ENCODE results near the gene RNF151. TPM values are rescaled to one million over a fixed set of nuclear protein-coding genes. Genes with fewer than 3 reads are reported as not detected.

The RNF151 gene
- total and polyA plus RNA-seq, 2 of the 13 experiments (the other 11 are each of a cell fraction or from before 2014, with no cell fraction given) = not detected

GRCh38 chr16:2003827-2004641 lies 37.4 kb downstream of the RNF151 start (continued):
- TF ChIP-seq SKIL (CRISPR knock-in tag; IDR thresholded peaks at IDR 0.05; ENCODE audit: borderline replicate concordance) (no peak), ZNF720 (CRISPR knock-in tag; IDR thresholded peaks at IDR 0.05) (no peak), TFE3 (CRISPR knock-in tag; IDR thresholded peaks at IDR 0.05) (peak; percentile 71), ARHGAP35 (CRISPR knock-in tag; IDR thresholded peaks at IDR 0.05; ENCODE audit: borderline replicate concordance) (no peak), SPEN (CRISPR knock-in tag; IDR thresholded peaks at IDR 0.05; ENCODE audit: low read depth) (peak; percentile 49; the same call in 1 of the 2 replicates), PHF8 (CRISPR knock-in tag; IDR thresholded peaks at IDR 0.05) (no peak), ZMYM3 (CRISPR knock-in tag; IDR thresholded peaks at IDR 0.05) (peak; percentile 71; the same call in 1 of the 2 replicates), ZNF331 (CRISPR knock-in tag; IDR thresholded peaks at IDR 0.05) (peak; percentile 69), ZNF775 (CRISPR knock-in tag; IDR thresholded peaks at IDR 0.05; ENCODE audit: borderline replicate concordance) (no peak), RBAK (CRISPR knock-in tag; IDR thresholded peaks at IDR 0.05) (no peak), ZFP41 (CRISPR knock-in tag; IDR thresholded peaks at IDR 0.05; ENCODE audit: borderline replicate concordance) (no peak), TBX3 (IDR thresholded peaks at IDR 0.05; ENCODE audit: borderline replicate concordance) (no peak), ZNF30 (CRISPR knock-in tag; IDR thresholded peaks at IDR 0.05) (no peak), EED (CRISPR knock-in tag; IDR thresholded peaks at IDR 0.05) (no peak), TBL1XR1 (IDR thresholded peaks at IDR 0.05; ENCODE audit: borderline replicate concordance, low read length, partially characterized antibody) (no peak), ATF1 (CRISPR knock-in tag; IDR thresholded peaks at IDR 0.05) (no peak), SIX4 (CRISPR knock-in tag; IDR thresholded peaks at IDR 0.05) (no peak), EZH2 (conservative IDR thresholded peaks at IDR 0.05; ENCODE audit: low read depth, low read length) (no peak), ZNF800 (CRISPR knock-in tag; IDR thresholded peaks at IDR 0.05) (peak; percentile 65; the same call in 1 of the 2 replicates), REPIN1 (CRISPR knock-in tag; IDR thresholded peaks at IDR 0.05; ENCODE audit: borderline replicate concordance, low read depth) (peak; percentile 85; the same call in 1 of the 2 replicates), SRF (IDR thresholded peaks at IDR 0.05; ENCODE audit: low read depth, low read length) (no peak; the same call in 1 of the 2 replicates), KDM5A (IDR thresholded peaks at IDR 0.05; ENCODE audit: borderline replicate concordance, low read length) (no peak), MTF2 (CRISPR knock-in tag; IDR thresholded peaks at IDR 0.05; ENCODE audit: borderline replicate concordance) (no peak)

Data from HepG2 (cell line).